Measurements from ENCODE around the gene NADSYN1. TPM values are rescaled to one million over a fixed set of nuclear protein-coding genes. Genes with fewer than 3 reads are reported as not detected.

The NADSYN1 gene
- total RNA-seq, 1 donor from 2014 or later, result 66.6 TPM

- no peak for DNase-seq (ENCODE audit: extremely low spot score, unreplicated experiment)
- Mint-ChIP-seq H3K4me3 (no peak overlapping the region), H3K9me3 (peaks cover 2% of the 10 kb centered on the region), H3K36me3 (peaks cover 24% of the 10 kb centered on the region), H3K27ac (no peak overlapping the region), H3K4me1 (ENCODE audit: unreplicated experiment) (peaks cover 14% of the 10 kb centered on the region), H3K27me3 (no peaks in the 10 kb centered on the region)
- TF ChIP-seq CTCF (conservative IDR thresholded peaks at IDR 0.05), result no peak
Observed at GRCh38 chr11:71502026-71502425, 49.0 kb downstream of the NADSYN1 start.

DNA sequence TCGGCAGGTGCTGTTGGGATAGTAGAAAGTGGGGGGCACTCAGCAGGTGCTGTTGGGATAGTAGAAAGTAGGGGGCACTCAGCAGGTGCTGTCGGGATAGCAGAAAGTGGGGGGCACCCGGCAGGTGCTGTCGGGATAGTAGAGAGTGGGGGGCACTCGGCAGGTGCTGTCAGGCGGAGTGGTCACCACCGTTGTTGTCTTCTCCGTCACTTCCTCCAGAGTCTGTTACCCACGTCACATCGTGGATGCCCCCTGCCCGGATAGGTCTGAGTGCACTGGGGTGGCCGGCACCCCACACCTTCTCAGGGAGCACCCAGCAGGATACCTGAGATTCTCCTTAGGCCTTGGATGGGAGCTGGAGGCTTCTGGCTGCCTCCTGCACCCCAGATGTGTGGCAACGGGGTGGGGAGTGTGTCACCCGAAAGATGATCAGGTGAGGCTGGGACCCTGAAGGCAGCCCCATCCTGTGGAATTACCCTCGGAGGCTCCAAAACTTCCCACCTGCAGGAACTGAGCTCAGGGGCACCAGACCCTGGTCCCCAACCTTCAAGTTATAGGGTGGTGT lies 50.0 kb downstream of the NADSYN1 start:
- Mint-ChIP-seq H3K4me1 (ENCODE audit: unreplicated experiment) (peaks cover 14% of the 10 kb centered on the region), H3K27me3 (no peaks in the 10 kb centered on the region), H3K27ac (no peak overlapping the region), H3K9me3 (peaks cover 5% of the 10 kb centered on the region), H3K4me3 (no peak overlapping the region), H3K36me3 (peaks cover 20% of the 10 kb centered on the region)
- no peak for TF ChIP-seq CTCF (conservative IDR thresholded peaks at IDR 0.05)
- no peak for DNase-seq (ENCODE audit: extremely low spot score, unreplicated experiment)

DNA sequence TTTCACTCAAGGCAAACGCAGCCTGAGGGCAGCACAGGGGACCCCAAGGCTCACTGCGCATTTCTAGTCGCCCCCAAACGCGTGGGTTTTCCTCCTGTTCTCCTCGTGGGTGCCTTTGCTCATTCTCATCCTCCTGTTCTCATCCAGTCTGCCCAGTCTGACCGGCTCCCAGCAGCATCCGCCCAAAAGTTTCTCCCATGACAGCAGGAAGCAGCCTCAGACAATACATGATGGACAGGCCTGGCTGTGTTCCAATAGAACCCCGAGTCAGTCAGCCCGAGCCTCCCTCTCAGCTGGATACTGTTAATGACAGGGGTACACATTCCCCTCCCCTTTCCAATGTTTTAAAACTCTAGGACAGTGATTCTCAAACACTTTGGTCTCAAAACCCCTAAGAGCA lies 51.5 kb downstream of the NADSYN1 start:
- Mint-ChIP-seq H3K4me3 (peak overlapping the region; percentile 64), H3K27ac (peak overlapping the region; percentile 77), H3K36me3 (peaks cover 16% of the 10 kb centered on the region), H3K4me1 (ENCODE audit: unreplicated experiment) (peaks cover 14% of the 10 kb centered on the region), H3K9me3 (peaks cover 12% of the 10 kb centered on the region), H3K27me3 (no peaks in the 10 kb centered on the region)
- TF ChIP-seq CTCF (conservative IDR thresholded peaks at IDR 0.05), result no peak
- no peak for DNase-seq (ENCODE audit: extremely low spot score, unreplicated experiment)

DNA sequence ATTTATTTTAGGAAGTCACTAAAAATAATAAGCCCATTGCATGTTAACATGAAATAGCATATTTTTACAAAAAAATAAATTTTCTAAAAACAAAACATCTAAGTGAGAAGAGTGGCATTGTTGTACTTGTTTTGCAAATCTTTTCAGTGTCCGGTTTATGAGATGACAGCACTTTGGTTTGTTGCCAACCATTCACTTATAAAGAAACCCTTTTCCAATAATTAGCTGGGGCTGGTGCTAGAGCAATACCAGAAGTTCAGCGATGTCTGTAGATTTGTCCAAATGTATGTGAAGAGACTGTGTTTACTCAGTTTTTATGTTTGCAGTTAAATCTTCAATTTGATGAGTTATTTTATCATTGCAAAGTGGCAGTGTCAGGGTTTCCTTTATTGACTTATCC lies 52.0 kb downstream of the NADSYN1 start:
- H3K27me3 Mint-ChIP-seq, result no peaks in the 10 kb centered on the region
- peaks cover 14% of the 10 kb centered on the region for H3K4me1 Mint-ChIP-seq (ENCODE audit: unreplicated experiment)
- peak overlapping the region; percentile 77 for H3K27ac Mint-ChIP-seq
- peaks cover 19% of the 10 kb centered on the region for H3K36me3 Mint-ChIP-seq
- DNase-seq (ENCODE audit: extremely low spot score, unreplicated experiment), result no peak
- H3K9me3 Mint-ChIP-seq, result peaks cover 16% of the 10 kb centered on the region
- TF ChIP-seq CTCF (conservative IDR thresholded peaks at IDR 0.05), result no peak
- no peak overlapping the region for H3K4me3 Mint-ChIP-seq

DNA sequence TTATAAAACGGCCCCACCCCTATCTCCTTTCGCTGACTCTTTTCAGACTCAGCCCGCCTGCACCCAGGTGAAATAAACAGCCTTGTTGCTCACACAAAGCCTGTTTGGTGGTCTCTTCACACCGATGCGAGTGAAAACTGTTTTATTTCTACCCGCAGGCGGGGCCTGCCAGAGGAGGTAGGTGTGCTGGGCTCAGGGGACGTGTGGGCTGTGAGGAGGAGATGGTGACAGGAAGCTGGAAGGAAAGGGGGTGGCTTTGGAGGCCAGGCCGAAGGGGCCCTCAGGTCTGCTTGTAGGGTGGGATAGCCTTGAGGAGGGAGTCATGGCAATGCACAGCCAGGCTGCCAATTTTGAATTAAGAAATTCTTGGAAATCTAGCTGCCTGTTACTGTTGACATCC lies 52.8 kb downstream of the NADSYN1 start:
- H3K4me3 Mint-ChIP-seq, result no peak overlapping the region
- no peak for TF ChIP-seq CTCF (conservative IDR thresholded peaks at IDR 0.05)
- H3K27me3 Mint-ChIP-seq, result no peaks in the 10 kb centered on the region
- H3K9me3 Mint-ChIP-seq, result peaks cover 18% of the 10 kb centered on the region
- H3K36me3 Mint-ChIP-seq, result peaks cover 14% of the 10 kb centered on the region
- peak overlapping the region; percentile 19 for H3K27ac Mint-ChIP-seq
- peaks cover 14% of the 10 kb centered on the region for H3K4me1 Mint-ChIP-seq (ENCODE audit: unreplicated experiment)
- no peak for DNase-seq (ENCODE audit: extremely low spot score, unreplicated experiment)

DNA sequence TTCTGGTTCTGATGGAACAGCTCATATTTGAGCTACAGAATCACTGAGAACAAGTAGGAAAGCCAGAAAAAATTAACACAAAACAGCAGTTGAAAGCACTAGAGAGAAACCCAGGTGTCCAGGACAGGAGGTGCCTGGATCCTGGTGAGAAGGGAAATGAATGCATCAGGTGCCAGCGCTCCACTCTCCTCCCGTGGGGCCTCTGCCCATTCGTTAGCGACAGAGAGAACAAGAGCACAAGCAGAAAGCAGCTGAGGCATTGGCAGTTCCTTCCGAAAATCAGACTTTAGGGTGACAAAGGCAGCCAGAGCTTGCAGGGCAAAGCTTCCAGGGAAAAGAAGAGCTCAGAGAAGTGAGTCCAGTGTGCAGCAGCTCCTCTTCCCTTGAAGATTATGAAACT lies 54.1 kb downstream of the NADSYN1 start:
- H3K36me3 Mint-ChIP-seq, result peaks cover 14% of the 10 kb centered on the region

More for the DNA sequence above, 54.1 kb downstream of the NADSYN1 start:
- Mint-ChIP-seq H3K4me3 (no peak overlapping the region), H3K4me1 (ENCODE audit: unreplicated experiment) (peaks cover 14% of the 10 kb centered on the region), H3K27me3 (no peaks in the 10 kb centered on the region), H3K27ac (no peak overlapping the region), H3K9me3 (peaks cover 18% of the 10 kb centered on the region)
- no peak for TF ChIP-seq CTCF (conservative IDR thresholded peaks at IDR 0.05)
- DNase-seq (ENCODE audit: extremely low spot score, unreplicated experiment), result no peak
